Left renal cortex interstitium (tissue), 4 donors: Measurements from ENCODE around the gene ZNF263. TPM values are rescaled to one million over a fixed set of nuclear protein-coding genes. Genes with fewer than 3 reads are reported as not detected.

Source experiments
- DNase-seq, 4 donors: peaks; one replicate each; pipeline ENCODE4 v3.0.0-alpha.2; 2013; ENCODE audit warnings: low read depth in 4 of 4, low spot score in 2 of 4, missing footprints in 1 of 4
- polyA plus RNA-seq, 4 donors: library from polyadenylated mRNA; unstranded; fragments of 120-200 nt; gene quantifications; one replicate each; pipeline ENCODE4 v1.2.1, GENCODE V29; 2013; ENCODE audit not compliant: insufficient read length in 4 of 4

ZNF263 gene
- polyA plus RNA-seq, 4 donors = 42.5 to 53.0 (median 48.0) TPM

DNA sequence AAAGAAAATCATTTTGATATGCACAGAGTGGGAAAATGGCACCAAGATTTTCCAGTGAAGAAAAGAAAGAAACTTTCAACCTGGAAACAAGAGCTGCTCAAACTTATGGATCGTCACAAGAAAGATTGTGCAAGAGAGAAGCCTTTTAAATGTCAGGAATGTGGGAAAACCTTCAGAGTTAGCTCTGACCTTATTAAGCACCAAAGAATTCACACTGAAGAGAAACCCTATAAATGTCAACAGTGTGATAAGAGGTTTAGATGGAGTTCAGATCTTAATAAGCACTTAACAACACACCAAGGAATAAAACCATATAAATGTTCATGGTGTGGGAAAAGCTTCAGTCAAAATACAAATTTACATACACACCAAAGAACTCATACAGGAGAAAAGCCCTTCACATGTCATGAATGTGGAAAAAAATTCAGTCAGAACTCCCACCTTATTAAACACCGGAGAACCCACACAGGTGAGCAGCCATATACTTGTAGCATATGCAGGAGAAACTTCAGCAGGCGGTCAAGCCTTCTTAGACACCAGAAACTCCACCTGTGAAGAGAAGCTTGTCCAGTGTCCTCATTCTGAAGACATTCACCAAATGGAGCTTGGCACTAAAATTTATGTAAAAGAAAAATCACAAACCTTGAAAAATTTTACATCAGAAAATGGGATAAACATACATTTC is 34.2 kb downstream of the ZNF263 start:
- no peak for DNase-seq

DNA sequence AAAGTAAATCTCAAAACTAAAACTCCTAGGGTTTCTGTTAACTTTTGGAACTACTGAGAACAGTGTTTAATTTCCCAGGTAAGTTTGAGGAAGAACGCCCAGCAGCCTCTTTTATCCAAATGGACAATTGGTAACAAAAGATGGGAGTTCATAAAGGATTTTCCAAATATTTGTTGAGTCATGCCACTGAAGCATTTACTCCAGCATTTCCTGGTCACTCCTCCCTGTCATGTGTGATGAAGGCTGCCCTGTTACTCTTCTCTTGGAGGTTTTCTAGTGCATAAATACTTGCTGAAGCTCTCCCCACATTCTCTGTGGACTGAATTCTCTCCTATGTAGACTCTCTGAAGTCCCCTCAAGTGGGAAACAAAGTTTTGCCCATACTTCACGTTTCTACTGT is 38.5 kb downstream of the ZNF263 start:
- no peak for DNase-seq

- no peak for DNase-seq
These were observed 44.2 kb downstream of the ZNF263 start for GRCh38 chr16:3327514-3327913.

- DNase-seq = no peak
These were observed 44.8 kb downstream of the ZNF263 start for GRCh38 chr16:3328104-3328503.

DNA sequence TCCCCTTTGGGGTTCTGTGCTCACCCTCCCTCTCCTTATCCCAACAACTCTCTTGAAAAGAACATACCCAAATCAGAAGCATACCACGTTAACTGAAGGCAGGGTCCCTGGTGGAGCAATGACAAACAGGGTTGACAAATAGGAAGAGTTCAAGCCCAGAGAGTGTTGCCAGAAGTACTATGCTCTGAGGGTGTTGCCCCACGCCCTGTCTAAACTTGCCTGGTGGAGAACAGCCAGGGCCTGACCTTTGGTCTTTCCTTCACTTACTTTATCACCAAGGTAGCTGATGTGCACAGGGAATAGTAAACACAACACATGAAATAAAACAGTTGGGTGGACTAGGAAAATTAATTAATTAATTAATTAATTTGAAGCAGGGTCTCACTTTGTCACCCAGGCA is 45.4 kb downstream of the ZNF263 start:
- no peak for DNase-seq

Other genes with a start within 250 kb of the ZNF263 start
- gene BICDL2, start 246.5 kb upstream of the ZNF263 start, polyA plus RNA-seq = 1 to 10 TPM; 1.5 to 6.9 (median 2.5) TPM
- 1 to 10 TPM in 2 of 4 donors, under 1 TPM in 2; 0.51 to 3.2 (median 1.2) TPM for gene MMP25, start 236.9 kb upstream of the ZNF263 start, polyA plus RNA-seq
- 10 to 100 TPM; 28.2 to 40.2 (median 32.9) TPM for gene IL32, start 217.9 kb upstream of the ZNF263 start, polyA plus RNA-seq
- under 1 TPM; 0.18 to 0.49 (median 0.20) TPM for gene ZSCAN10, start 184.2 kb upstream of the ZNF263 start, polyA plus RNA-seq
- 10 to 100 TPM; 15.7 to 22.6 (median 17.8) TPM for gene ZNF205, start 170.9 kb upstream of the ZNF263 start, polyA plus RNA-seq
- 10 to 100 TPM in 3 of 4 donors, 1 to 10 TPM in 1; 9.6 to 16.4 (median 15.4) TPM for gene ZNF213, start 148.5 kb upstream of the ZNF263 start, polyA plus RNA-seq
- not detected for gene OR1F1, start 95.3 kb upstream of the ZNF263 start, polyA plus RNA-seq
- gene ZNF200, start 48.3 kb upstream of the ZNF263 start, polyA plus RNA-seq = 10 to 100 TPM; 12.2 to 14.3 (median 13.3) TPM
- under 1 TPM; 0.16 to 0.51 (median 0.29) TPM for gene MEFV, start 26.9 kb upstream of the ZNF263 start, polyA plus RNA-seq
- gene TIGD7, start 21.9 kb downstream of the ZNF263 start, polyA plus RNA-seq = 10 to 100 TPM in 3 of 4 donors, 1 to 10 TPM in 1; 9.9 to 14.2 (median 12.9) TPM
- 10 to 100 TPM; 36.3 to 65.8 (median 55.8) TPM for gene ZNF75A, start 22.0 kb downstream of the ZNF263 start, polyA plus RNA-seq
- under 1 TPM; 0.37 to 0.99 (median 0.76) TPM for gene OR2C1, start 72.4 kb downstream of the ZNF263 start, polyA plus RNA-seq
- gene ZSCAN32, start 117.5 kb downstream of the ZNF263 start, polyA plus RNA-seq = 10 to 100 TPM; 16.7 to 23.1 (median 20.6) TPM
- gene ZNF174, start 117.7 kb downstream of the ZNF263 start, polyA plus RNA-seq = 10 to 100 TPM; 14.3 to 16.5 (median 15.5) TPM
- 1 to 10 TPM; 3.2 to 4.5 (median 3.7) TPM for gene ZNF597, start 160.0 kb downstream of the ZNF263 start, polyA plus RNA-seq
- 10 to 100 TPM; 66.5 to 71.3 (median 67.4) TPM for gene NAA60, start 160.2 kb downstream of the ZNF263 start, polyA plus RNA-seq
- under 1 TPM in 1 of 4 donors, not detected in 3; 0.17 TPM for gene C16orf90, start 212.0 kb downstream of the ZNF263 start, polyA plus RNA-seq
- gene CLUAP1, start 217.5 kb downstream of the ZNF263 start, polyA plus RNA-seq = 10 to 100 TPM; 55.7 to 66.2 (median 58.4) TPM